HG03108 (cell line): ENCODE data around the gene LTB4R.

Source experiments
- ATAC-seq: cut with Tn5 transposase; IDR thresholded peaks from one replicate; pipeline ENCODE4 v1.9.1; 2021; ENCODE audit warnings: moderate library complexity; ENCODE audit not compliant: unreplicated experiment

LTB4R gene

DNA sequence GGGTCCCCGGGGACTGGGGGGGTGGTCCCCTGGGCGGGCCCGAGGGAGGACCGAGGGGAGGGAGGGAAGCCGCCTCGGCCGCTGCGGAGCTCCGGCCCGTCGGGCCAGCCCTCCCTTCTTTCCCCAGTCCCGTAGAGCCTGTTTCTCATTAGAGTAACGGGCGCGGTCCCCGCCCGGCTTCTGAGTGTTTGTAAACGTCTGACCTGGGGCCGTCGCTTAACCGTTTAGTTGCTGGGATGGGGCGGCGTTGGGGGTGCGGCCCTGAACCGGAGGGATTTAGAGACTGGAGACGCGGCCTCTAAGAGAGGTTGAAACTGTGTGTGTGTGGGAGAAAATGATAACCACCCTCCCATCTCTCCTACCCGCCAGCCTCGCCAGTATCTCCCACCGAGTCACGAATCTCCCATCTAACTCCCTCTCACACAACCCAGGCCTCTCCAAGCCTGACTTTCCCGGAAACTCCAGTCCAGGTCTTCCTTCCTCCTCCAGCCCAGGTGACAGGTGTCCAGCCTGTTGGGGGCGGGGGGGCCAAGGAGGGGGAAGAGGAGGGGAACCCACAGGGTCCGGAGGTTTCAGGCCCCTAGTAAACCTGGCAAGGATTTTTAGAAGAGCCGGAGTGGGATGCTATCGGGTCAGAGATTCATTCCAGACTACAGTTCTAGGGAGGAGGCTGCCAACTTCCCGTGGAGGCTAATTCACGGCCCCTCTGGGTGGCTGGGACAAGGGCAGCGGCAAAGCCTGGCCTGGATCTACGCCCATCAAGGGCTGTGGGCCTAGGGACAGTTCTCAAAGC lies 55.6 kb downstream of the LTB4R start:
- peak; percentile 25 for ATAC-seq
